Activated CD4-positive, CD25-positive, alpha-beta regulatory T cell treated with anti-CD3 and anti-CD28 coated beads, Interleukin-2, amount 50 U/mL, for 72 hours (primary cell): ENCODE data around the gene PHEX.

Source experiments
- DNase-seq: peaks from one replicate; pipeline ENCODE4 v3.0.0; 2021

PHEX gene

DNA sequence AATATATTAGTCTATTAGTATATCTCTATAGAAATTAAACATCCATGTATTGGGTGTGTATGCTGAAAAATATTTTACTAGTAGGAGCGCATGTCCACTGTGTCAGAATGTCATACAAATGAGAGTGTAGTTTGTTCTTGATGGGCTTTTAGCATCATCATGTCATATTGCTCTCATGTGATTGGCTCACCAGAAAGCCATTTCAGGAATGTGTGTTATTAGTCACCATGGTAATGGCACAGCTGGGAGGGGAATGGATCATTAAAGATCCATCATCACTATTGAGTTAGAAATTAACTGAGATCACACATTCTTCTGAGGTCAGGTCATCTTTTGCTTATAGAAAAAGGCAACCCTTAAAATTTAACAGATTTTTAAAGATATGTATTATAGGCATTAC lies 77.3 kb downstream of the PHEX start:
- DNase-seq: no peak

DNA sequence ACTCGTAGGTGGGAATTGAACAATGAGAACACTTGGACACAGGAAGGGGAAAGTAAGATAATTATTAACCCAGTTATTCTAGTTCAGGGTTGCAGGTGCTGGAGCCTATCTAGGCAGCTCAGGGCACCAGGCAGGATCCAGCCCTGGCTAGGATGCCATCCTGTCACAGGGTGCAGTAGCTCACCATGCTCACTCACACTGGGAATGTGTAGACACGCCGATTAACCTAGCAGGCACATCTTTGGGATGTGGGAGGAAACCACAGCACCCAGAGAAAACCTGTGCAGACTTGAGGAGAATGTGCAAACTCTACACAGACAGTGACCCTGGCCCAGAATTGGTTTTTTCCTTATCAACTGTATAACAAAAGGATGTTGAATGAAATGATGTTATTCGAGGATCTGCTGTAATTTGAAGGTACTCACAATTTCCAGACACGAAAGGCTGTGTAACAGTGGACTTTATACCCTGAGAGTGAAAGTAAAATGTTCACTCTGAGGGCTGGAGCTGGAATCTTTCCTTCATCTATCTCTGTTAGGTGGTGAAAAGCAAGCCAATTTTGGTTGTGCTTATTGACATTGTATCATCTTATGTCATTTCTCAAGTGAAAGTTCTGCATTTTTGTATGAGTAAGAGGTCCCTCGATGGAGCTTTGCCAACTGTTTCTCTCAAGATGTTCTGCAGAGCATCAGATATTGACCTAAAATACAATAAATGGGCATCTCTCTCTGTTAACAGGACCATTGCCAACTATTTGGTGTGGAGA lies 78.8 kb downstream of the PHEX start:
- DNase-seq: no peak

DNA sequence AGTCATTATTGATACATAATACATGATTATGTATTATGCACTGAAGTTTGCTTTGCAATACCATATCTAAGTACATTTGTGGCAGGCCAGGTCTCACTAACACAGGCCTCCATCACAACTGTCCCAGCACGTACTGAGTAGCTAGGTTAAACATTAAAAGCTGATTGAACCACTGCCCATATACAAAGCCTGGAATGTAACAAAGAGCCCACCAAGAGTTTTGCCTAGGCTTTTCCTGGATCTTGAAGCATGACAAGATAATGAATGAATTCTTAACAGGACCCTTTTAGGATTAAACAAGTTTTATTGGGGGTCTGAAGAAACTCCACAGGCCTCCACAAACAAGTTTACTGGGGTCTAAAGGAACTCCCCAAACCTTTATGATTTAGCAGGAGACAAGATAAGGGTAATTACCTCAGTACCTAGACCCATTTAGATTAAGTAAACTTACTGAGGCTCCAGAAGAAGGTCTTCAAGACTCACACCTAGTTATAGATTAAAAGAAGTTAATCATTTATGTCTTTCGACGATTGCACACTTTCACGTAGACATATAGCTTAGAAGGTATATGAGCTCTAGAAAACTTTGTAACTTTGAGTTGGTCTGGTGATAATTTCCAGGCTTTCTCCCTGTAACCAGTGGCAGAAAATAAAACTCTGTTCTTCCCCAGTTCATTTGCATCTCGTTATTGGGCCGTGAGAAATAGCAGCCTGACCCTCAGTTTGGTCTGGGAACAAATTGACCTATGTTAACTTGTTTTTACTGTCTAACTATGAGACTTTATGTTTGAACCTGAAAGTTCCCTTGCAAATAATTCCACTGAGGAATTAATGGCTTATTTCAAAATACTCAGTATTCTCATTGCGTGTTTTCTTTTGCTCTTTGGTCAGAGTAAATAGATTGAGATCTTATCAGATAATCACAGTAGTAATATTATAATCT lies 84.8 kb downstream of the PHEX start:
- no peak for DNase-seq

DNA sequence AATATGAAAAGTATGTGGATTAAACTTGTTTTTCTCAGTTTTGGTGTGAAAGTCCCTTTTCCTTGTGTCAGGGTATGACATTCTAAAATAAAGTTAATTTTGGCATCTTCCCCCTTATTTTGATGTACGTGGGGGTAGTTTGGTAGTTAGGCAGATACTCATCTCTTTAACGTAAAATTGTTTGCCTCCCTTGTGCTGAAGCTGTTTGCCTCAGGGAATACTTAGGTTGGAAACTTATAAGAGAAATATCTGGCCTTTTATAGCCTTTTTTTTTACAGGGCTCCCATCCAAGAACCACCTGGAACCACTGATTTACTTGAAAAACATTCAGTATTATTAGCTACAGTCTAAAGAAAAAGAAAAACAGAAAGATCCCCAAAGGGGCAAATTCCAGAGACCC lies 85.5 kb downstream of the PHEX start:
- DNase-seq: no peak

DNA sequence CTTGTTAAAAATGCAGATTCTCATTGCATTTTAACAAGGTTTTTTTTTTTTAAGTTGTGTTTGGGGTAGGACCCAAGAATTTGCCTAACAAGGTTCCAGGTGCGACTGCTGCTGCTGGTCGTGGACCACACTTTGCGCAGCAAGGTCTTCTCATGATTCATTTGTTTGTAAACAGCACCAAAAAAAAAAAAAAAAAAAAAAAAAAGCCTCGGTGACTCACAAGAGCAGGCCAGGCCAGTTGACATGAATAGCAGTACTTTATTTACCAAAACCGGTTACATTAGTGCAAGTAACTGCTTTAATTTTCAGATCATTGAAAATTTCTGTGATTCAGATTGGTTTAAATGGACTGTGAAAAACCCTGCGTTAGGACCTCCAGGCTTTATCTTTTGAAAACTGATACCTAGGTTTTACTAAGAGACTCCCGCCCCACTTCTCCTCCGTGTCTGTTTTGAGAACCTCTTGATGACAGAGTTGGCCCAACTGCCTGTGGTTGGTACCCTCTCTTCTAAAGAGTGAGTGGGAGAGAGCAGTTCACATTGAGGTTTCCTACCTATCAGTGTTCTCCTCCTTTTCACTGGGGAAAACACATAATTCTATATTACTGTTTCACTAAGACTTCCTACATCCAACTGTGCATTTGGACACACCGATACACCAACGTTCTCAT lies 86.2 kb downstream of the PHEX start:
- DNase-seq: no peak

DNA sequence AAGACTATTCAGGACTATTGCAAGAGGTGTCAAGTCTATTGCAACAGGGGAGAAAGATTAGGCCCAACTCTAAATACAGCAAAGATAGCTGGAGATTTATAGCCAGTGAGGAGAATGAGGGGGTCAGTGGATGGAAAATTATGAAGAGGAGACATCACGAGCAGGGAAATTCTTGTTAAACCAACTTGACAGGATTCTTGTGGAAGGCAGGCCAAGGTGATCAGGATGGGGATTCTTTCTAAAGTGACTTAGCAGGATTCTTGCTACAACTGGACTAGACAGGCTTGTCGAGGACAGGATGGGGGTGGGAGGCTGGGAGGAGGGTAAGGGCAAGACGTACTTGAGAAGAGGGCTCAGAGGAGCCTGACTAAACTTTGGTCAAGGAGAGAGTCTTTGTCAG lies 89.0 kb downstream of the PHEX start:
- no peak for DNase-seq

DNA sequence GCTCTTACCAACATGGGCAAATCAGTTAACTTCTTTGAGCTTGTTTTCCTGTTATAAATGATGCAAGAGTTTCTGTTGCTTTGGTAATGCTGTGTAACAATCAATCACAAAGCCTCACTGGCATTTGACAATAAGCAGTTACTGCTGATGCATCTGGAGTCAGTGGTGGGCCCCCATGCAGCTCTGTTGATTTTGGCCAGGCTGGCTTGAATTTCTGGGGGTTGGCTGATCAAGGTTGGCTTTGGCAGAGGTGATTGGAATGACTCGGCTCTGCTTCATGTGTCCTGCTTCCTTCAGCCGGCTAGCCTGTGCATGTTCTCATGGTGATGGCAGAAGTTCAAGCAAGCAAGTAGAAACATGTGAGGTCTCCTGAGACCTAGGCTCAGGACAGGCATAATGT lies 90.4 kb downstream of the PHEX start:
- no peak for DNase-seq

DNA sequence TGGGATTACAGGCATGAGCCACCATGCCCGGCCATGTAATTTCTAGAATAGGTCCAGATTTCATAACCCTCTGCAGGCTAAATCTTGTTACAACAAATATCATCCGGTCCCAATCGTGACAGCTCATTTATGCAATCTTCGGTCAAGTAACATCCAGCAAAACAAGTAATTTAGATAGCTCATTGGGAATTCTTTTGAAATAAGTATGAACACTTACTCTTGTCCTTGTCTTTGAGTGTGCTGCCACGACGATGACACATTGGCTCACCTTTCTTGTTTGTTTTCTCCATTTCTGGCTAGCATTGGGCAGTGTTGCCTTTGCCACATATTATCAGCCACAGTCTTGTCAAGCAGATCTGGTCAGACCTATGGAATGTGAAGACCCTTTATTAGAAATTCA lies 92.0 kb downstream of the PHEX start:
- DNase-seq: no peak

DNA sequence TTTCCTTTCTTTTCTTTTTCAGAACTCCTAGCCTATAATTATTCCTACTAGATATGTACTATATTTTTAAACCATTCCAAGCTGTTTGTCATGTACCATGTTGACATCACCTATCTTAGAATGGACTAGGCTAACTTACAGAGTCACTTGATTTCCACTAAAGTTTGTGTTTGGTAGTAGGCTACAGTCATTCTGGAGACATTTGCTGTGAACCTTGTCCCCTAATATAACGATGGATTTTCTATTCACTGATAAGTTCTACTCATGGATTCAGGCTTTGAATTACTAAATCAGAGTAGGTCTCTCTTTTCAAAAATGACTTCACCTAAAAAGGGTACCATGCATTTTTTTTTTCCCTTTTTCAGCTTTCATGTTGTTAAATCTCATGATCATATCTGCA lies 93.4 kb downstream of the PHEX start:
- DNase-seq: no peak

DNA sequence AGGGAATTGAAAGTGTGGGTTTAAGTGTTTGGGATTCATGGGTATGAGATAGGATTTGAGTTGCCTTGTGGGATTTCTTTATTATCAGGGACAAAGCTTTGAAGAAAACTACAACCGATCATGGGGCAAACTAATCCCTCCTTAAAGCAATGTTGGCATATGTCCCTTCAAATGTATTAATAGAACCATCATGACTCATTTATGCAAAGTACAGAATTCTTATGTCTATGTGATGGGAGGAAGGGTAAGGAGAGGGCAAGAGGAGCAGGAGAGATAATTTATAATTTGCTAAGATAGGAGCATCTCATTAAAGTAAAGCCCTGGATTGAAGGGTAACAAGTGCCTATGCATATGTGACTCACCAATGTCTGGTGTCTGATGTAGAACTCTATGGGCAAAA lies 94.2 kb downstream of the PHEX start:
- no peak for DNase-seq

DNA sequence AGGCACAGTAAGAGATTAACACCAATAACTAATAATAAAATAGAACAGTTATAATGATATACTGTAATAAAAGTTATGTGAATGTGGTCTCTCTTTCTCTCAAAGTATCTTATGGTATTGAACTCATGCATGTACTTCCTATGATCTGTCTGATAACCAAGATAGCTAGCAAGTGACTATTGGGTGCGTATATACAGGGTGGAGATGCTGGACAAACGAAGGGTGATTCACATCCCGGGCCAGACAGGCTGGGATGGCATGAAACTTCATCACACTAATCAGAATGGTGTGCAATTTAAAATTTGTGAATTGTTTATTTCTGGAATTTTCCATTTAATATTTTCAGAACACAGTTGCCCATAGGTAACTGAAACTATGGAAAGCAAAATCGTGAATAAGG lies 96.8 kb downstream of the PHEX start:
- no peak for DNase-seq

DNA sequence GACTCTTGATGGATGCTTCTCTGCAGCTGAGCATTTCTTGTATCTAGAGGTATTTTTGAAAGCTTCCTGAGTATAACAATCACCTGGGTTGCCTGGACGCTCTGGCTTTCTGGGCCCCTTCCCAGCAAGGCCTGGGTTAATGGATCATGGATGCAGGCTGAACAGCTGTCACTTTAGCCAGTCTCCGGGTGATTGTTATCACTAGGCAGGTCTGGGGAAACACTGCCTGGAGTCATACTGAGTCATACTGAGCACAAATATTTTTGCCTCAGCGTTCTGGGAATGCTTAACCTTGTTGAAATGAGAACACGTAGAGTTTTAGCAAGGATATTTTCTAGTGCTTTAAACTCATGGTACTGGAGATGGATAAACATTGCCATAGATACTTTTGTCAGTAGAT lies 102.6 kb downstream of the PHEX start:
- DNase-seq: no peak

DNA sequence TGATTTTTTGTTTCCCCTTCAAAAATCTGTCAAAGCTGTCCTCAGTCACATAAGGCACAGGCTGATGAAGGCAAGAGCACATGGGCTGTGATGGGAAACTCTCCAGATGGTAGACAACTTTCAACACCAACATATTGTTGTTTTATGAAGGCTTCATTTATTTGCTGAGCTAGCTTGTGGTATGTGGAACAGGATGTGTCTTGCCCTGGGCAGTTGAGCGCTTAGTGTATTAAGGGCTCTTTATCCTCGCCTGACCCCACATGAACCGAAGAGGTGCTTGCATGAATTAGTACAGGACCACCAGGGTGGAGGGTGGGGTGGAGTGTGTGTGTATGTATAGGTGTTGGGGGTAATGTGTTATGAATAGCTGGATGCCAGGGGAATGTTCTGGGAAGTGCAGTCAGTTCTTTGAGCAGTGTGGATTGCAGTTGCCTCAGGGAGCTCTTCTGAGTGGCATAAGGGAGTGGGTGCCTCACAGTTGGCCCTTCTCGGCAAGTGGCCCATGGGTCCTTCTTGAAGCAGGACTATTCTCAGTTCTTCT lies 103.1 kb downstream of the PHEX start:
- no peak for DNase-seq

DNA sequence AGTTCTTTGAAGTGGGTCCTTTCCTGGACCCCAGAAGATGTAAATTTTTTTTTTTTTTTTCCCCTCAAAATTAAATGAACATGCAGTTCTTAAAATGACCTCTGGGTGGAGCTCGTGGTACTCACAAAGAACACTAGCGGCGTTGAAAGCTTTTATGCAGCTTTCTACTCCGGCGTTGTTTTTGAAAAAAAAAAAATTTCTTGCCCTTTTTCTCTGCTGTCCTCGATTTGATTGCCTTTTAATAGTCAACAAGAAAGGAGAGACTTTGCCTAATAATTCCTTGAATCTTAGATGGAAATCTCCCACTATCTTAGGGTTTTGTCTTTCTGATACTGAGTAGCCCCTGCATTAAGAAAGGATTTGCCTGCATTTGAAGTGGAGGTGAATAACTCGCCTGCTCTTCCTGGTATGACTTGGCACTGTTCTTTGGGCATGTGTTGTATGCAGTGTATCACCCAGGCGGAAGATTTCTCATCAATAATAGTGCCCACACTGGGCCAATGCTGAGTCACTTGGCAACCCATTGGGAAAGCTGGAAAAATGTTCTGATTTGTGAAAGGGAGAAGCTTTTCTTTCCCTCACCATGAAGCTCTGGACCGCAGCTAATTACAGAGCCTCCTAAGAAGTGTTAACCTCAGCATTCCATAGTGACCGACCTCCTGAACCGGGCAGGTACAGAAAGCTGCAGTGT lies 104.0 kb downstream of the PHEX start:
- no peak for DNase-seq

DNA sequence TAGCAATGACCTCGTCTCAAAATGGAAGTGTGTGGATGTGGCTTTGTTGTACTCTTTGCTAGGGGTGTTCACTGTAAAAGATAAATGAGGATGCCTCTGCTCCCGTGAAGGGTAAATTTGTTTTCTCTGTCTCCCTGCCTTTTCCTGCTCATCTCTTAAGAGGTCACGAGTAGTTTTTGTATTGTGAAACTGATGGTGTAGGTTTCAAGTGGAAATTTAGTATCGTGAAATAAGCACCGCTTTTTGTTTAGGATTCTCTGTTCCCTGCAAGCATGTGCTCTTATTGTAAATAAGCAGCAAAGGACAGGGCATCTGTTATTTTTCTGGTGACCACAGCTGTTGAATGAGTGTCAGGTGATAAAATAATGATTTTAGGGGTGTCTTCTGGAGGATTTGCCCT lies 104.6 kb downstream of the PHEX start:
- DNase-seq: no peak

DNA sequence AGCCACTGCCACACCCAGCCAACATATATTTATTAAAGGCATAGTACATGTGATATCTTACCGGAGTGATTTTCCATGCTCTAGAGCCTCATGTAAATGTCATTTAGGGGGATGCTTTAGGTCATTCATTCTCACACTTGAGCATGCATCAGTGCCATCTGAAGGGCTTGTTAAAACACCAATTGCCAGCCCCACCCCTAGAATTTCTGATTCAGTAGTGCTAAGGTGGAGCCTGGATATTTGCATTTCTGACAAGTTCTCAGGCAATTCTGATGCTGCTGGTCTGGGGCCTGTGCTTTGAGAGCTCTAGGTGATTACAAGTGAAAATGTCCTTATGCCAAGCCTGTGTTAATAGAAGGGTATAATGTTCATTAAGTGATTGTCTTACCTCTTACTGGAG lies 107.7 kb downstream of the PHEX start:
- DNase-seq: no peak

DNA sequence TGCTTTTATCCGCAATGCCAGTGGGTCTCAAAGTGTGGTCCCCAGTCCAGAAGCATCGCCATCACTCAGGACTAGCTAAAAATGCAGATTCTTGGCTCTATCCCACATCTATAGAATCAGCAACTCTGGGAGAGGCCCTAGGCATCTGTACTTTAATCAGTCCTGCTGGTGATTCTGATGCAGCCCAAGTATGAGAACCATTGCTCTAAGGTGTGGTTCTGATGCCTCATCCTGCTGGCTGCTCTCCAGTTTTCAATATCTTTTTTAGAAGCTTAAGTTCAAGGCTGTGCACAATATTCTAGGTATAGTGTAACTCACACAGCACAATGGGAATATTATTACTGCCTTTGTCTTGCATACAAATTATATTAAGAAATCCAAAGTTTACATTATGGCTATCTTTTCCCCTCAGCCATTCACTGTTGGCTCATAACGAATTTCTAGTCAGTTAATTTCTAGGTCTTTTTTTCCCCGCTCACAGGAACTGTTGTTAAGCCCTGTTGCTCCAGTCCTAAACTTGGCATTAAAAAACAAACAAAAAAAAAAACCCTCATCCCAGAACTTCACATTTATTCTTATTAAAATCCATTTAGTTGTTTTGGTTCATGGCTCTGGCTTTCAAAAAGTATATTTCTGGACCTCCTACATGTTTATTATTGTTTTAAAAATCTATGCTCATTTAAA lies 109.1 kb downstream of the PHEX start:
- DNase-seq: no peak

DNA sequence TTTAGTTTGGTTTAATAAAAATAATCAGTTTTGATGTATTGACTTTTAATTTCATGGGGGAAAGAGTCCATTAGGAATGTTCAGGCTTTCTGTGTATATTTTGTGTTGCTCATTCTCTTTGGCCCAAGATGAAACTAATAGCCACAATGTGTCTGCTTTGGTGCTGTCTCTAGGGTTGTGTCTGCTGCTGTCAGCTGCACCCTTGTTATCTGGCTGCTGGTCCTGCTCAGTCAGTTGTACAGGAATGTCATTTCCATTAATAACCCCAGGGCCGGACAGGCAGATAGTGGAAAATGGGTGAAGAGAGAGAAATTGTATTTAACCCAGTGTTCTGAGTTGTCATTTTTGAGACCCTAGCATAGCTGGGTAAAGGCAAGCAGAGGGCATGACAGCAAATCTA lies 115.1 kb downstream of the PHEX start:
- DNase-seq: no peak

DNA sequence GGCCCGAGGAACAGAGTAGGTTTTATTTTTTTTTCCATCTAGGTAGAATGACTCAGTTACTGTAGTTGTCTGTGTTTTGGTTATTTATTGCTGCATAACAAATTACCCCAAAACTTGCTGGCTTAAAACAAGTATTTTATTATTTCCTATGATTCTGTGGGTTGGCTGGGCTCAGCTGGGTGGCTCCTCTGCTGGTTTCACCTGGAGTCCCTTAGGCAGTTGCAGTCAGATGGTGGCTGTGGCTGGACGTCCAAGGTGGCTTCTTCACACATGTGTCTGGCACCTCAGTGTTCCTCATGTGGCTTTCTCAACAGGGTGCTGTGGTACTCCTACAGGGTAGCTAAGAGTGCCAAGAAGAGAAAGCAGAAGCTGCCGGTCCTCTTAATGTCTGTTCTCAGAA lies 115.8 kb downstream of the PHEX start:
- no peak for DNase-seq

DNA sequence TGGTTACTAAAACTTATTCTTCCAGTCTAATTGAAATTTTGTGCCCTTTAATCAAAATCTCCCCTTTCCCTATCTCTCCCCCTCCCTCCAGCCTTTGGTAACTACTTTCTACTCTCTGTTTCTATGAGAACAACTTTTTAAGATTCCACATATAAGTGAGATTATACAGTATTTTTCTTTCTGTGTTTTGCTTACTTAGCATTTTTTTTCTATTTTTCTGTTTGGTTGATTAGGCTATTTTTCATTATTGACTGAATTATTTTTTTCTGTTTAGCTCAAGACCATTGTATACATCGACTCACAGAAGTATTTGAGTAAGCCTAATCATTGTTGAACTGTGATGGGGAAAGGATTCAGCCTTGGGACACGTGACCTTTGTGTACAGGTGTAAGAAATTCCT lies 116.4 kb downstream of the PHEX start:
- DNase-seq: no peak

DNA sequence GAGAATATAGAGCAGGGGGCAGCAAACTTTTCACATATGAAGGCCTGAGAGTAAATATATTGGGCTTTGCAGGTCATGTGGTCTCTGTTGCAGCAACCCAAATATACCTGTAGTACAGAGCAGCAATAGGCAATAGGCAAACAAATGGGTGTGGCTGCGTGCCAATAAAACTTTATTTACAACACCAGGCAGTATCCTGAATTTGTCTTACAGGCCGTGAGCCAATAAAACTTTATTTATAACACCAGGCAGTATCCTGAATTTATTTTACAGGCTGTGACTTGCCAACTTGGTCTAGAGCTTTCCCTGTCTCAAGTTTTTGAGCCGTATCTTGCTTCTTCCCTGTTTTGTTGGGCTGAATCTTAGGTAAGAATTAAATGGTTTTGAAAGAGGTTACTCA lies 118.2 kb downstream of the PHEX start:
- no peak for DNase-seq

DNA sequence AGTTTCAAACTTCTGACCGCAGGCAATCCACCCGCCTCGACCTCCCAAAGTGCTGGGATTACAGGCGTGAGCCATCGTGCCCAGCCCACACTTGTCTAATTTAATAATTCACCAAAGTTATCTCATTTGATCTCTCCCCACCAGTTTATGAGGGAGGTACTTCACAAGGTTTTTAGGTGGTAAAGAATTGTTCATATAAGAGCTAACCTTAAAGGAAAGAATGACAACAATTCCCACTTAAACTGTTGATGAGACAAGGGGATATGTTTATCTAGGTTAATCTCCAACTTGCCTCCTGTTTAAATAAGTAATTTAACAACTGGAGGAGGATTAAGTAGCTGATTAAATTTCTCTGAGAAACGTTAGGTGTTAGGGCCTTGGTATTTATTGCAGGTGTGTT lies 123.0 kb downstream of the PHEX start:
- no peak for DNase-seq
